Fibroblast of lung (primary cell): Measurements from ENCODE around the gene RNF7. TPM values are rescaled to one million over a fixed set of nuclear protein-coding genes. Genes with fewer than 3 reads are reported as not detected.

Source experiments
- DNase-seq, 2 donors: peaks; one replicate each; pipeline versions ENCODE4 v3.0.0 to v3.0.0-alpha.2; 2010; ENCODE audit warnings: low read depth in 2 of 2
- H2AFZ ChIP-seq: 2 replicates; pipeline ENCODE4 v1.5.1; 2012; ENCODE audit warnings: low read length, control low read depth, inconsistent platforms
- H3K27ac ChIP-seq: 2 replicates; pipeline ENCODE4 v1.5.1; 2011; ENCODE audit warnings: low read length, control low read depth; ENCODE audit not compliant: insufficient read depth
- H3K27me3 ChIP-seq: 2 replicates; pipeline ENCODE4 v1.5.1; 2011; ENCODE audit warnings: mild to moderate bottlenecking, low read length; ENCODE audit not compliant: control insufficient read depth, insufficient read depth
- H3K36me3 ChIP-seq: 2 replicates; pipeline ENCODE4 v1.5.1; 2011; ENCODE audit warnings: low read length; ENCODE audit not compliant: control insufficient read depth, insufficient read depth
- H3K4me1 ChIP-seq: 2 replicates; pipeline ENCODE4 v1.5.1; 2011; ENCODE audit warnings: low read length; ENCODE audit not compliant: control insufficient read depth, insufficient read depth; ENCODE audit errors: extremely low read depth
- H3K4me2 ChIP-seq: 2 replicates; pipeline ENCODE4 v1.5.1; 2011; ENCODE audit warnings: low read length, control low read depth; ENCODE audit not compliant: insufficient read depth; ENCODE audit errors: extremely low read depth
- H3K4me3 ChIP-seq, 4 experiments: fragments of 200-600 bp in 1 of 4; sonication (generic) in 1 of 4; replicated peaks in 1 of 4; 2 replicates each; pipeline ENCODE4 v1.5.1; 2011 to 2016; ENCODE audit warnings: low read length in 4 of 4, low read depth in 3 of 4, mild to moderate bottlenecking in 3 of 4, control low read depth in 2 of 4, inconsistent platforms in 1 of 4, mixed read lengths in 1 of 4; ENCODE audit not compliant: insufficient read depth in 1 of 4; ENCODE audit errors: control extremely low read depth in 1 of 4
- H3K79me2 ChIP-seq: 2 replicates; pipeline ENCODE4 v1.5.1; 2012; ENCODE audit warnings: mild to moderate bottlenecking, low read length, inconsistent platforms; ENCODE audit not compliant: control insufficient read depth, insufficient read depth
- H3K9ac ChIP-seq: 2 replicates; pipeline ENCODE4 v1.5.1; 2011; ENCODE audit warnings: mild to moderate bottlenecking, low read length, control low read depth; ENCODE audit not compliant: insufficient read depth
- H3K9me3 ChIP-seq: 2 replicates; pipeline ENCODE4 v1.5.1; 2012; ENCODE audit warnings: low read depth, low read length; ENCODE audit not compliant: control insufficient read depth, insufficient read depth
- H4K20me1 ChIP-seq: 2 replicates; pipeline ENCODE4 v1.5.1; 2011; ENCODE audit warnings: low read length; ENCODE audit not compliant: control insufficient read depth, insufficient read depth; ENCODE audit errors: extremely low read depth
- EZH2 ChIP-seq: IDR thresholded peaks from 2 replicates; pipeline ENCODE4 v1.5.1; 2012; ENCODE audit warnings: low read length, control low read depth, mild to moderate bottlenecking; ENCODE audit errors: missing control alignments
- polyA plus RNA-seq, 2 donors: library from polyadenylated mRNA; depleted of rRNA in 1 of 2; stranded (reverse) in 1 of 2; unstranded in 1 of 2; fragments of >200 nt; gene quantifications; 2 replicates each; pipeline ENCODE4 v1.2.1, GENCODE V29; 2011 to 2012; ENCODE audit warnings: missing spikeins in 1 of 2
- total RNA-seq: library from RNA; depleted of rRNA; stranded (reverse); fragments of >200 nt; gene quantifications from 2 replicates; pipeline ENCODE4 v1.2.1, GENCODE V29; 2014
- TF ChIP-seq, protein P1 (sequence below), 2 donors: IDR thresholded peaks in 1 of 2; conservative IDR thresholded peaks in 1 of 2; 1 replicate in 1 of 2; 2 replicates in 1 of 2; pipeline ENCODE4 v1.5.1; 2011 to 2012; ENCODE audit warnings: low read length in 2 of 2, control low read depth in 1 of 2, inconsistent platforms in 1 of 2, low read depth in 1 of 2, mild to moderate bottlenecking in 1 of 2

The RNF7 gene
- total and polyA plus RNA-seq, 2 donors (not counting 1 experiment from before 2014, with no cell fraction given), result 38.6 to 123 TPM

DNA sequence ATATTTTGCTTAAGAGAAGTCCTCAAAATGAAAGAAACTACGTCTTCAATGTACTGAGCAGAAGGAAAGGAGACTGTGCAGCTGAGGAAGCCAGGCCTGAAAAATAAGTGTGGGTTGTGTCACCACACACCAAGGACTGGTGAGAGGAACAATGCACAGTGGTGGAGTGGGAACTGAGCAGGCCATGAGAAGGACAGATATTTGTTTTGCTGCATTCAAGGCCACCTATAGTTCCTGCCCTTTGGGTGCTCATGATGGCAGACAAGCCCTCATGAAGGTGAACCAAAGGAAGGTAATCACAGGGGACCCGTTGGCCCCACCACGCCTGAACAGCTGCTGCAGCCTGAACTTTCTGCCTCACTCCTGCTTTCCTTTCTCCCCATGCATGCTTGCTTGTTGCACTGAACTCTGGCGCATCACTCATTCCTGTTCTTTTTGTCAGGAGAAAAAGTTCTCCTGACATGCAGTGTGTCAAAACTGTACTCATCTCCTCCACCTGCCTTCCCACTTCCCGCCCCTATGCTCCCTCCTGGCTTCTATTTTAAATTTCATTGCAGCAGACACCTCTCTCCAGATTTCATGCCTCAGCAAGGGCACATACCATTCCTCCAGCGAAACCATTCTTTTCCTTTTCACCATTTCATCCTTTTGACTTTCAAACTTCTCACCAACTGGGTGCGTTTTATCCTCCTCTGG is 2.2 kb upstream of the RNF7 start:
- TF ChIP-seq EZH2, result no peak
- TF ChIP-seq, protein P1, sequence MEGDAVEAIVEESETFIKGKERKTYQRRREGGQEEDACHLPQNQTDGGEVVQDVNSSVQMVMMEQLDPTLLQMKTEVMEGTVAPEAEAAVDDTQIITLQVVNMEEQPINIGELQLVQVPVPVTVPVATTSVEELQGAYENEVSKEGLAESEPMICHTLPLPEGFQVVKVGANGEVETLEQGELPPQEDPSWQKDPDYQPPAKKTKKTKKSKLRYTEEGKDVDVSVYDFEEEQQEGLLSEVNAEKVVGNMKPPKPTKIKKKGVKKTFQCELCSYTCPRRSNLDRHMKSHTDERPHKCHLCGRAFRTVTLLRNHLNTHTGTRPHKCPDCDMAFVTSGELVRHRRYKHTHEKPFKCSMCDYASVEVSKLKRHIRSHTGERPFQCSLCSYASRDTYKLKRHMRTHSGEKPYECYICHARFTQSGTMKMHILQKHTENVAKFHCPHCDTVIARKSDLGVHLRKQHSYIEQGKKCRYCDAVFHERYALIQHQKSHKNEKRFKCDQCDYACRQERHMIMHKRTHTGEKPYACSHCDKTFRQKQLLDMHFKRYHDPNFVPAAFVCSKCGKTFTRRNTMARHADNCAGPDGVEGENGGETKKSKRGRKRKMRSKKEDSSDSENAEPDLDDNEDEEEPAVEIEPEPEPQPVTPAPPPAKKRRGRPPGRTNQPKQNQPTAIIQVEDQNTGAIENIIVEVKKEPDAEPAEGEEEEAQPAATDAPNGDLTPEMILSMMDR (conservative IDR thresholded peaks at IDR 0.05 in 1 of 2, IDR thresholded peaks at IDR 0.05 in 1 of 2; ENCODE audit: low read depth in 1 of 2, low read length in 2 of 2), result no peak
- Histone ChIP-seq H4K20me1 (no peaks in the 10 kb centered on the region), H3K27ac (no peak overlapping the region), H3K36me3 (no peaks in the 10 kb centered on the region), H3K4me2 (no peak overlapping the region), H2AFZ (peak overlapping the region; percentile 26), H3K9ac (no peak overlapping the region), H3K9me3 (no peaks in the 10 kb centered on the region), H3K27me3 (no peaks in the 10 kb centered on the region), H3K4me3 (no peak overlapping the region), H3K79me2 (peaks cover 28% of the 10 kb centered on the region), H3K4me1 (peaks cover 2% of the 10 kb centered on the region)
- no peak for DNase-seq

DNA sequence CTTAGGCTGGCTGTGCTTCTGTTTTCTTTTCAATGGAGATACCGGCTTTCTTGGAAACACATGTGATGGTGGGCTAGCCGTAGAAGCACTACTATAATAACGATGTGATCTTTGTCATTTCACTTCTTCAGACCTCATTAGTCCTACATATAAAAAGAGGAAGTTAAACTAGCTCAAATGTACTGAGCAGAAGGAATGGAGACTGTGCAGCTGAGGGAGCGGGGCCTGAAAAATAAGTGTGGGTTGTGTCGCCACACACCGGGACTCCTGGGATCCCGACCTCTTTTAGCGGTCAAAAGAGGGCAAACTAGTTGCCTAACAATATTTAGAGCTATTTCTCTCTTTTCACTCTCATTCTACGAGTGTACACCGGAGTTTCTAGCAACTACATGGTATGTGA is 1.0 kb upstream of the RNF7 start:
- no peak for TF ChIP-seq EZH2
- TF ChIP-seq, protein P1 (conservative IDR thresholded peaks at IDR 0.05 in 1 of 2, IDR thresholded peaks at IDR 0.05 in 1 of 2; ENCODE audit: low read depth in 1 of 2, low read length in 2 of 2), result no peak
- no peak overlapping the region for H3K27ac ChIP-seq
- H4K20me1 ChIP-seq, result no peaks in the 10 kb centered on the region
- H3K4me1 ChIP-seq, result peaks cover 2% of the 10 kb centered on the region
- H3K36me3 ChIP-seq, result no peaks in the 10 kb centered on the region
- H3K9me3 ChIP-seq, result no peaks in the 10 kb centered on the region
- no peaks in the 10 kb centered on the region for H3K27me3 ChIP-seq
- no peak overlapping the region for H3K9ac ChIP-seq
- no peak overlapping the region for H2AFZ ChIP-seq
- no peak overlapping the region for H3K4me2 ChIP-seq
- H3K79me2 ChIP-seq, result peaks cover 40% of the 10 kb centered on the region
- no peak overlapping the region for H3K4me3 ChIP-seq
- DNase-seq, result no peak

DNA sequence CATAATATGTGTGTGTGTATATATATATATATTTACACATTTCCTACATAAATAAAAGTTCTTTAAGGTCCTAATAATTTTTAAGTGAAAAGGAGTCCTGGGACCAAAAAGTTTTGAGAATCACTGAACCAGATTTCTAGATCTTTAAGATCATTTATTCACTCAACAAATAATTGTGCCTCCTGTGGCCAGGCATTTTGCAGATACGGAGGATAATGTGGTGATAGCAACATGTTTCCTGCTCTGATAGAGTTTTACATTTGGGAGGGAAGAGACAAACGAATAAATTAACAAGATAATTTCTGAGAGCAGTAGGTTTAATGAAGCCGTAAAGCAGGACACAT is 448 bp upstream of the RNF7 start:
- Histone ChIP-seq H3K4me2 (peak overlapping the region; percentile 95), H4K20me1 (peaks cover 2% of the 10 kb centered on the region), H3K27ac (no peak overlapping the region), H3K9me3 (no peaks in the 10 kb centered on the region), H3K79me2 (peaks cover 44% of the 10 kb centered on the region), H3K4me3 (peak overlapping the region in 2 of 4 experiments; percentile 53 to 64), H3K27me3 (no peaks in the 10 kb centered on the region), H3K4me1 (peaks cover 2% of the 10 kb centered on the region), H3K9ac (no peak overlapping the region), H3K36me3 (no peaks in the 10 kb centered on the region), H2AFZ (peak overlapping the region; percentile 78)
- DNase-seq, result no peak
- TF ChIP-seq, protein P1 (conservative IDR thresholded peaks at IDR 0.05 in 1 of 2, IDR thresholded peaks at IDR 0.05 in 1 of 2; ENCODE audit: low read depth in 1 of 2, low read length in 2 of 2), result no peak
- no peak for TF ChIP-seq EZH2
